Endothelial cell of umbilical vein (primary cell): ENCODE results near the gene DBI. TPM values are rescaled to one million over a fixed set of nuclear protein-coding genes. Genes with fewer than 3 reads are reported as not detected.

Experiments used
- BruUV-seq: library from RNA; stranded (reverse); fragments of 400-500 nt; replicated peaks from 2 replicates; lab custom pipeline; 2021; lab: Mats Ljungman, UMichigan
- CTCF ChIA-PET: fragments of 300-600, 350-600 bp; sonication (Branson Sonifier 250); formaldehyde crosslinking; loops from one replicate; lab custom pipeline; 2021; ENCODE audit warnings: antibody characterized with exemption, inconsistent platforms; lab: Charles Lee
- POLR2A ChIA-PET: fragments of 300-600, 350-600 bp; sonication (Branson Sonifier 250); formaldehyde crosslinking; loops from one replicate; lab custom pipeline; 2021; ENCODE audit warnings: antibody characterized with exemption, inconsistent platforms; lab: Charles Lee
- DNase-seq: peaks from one replicate; pipeline ENCODE4 v3.0.0-alpha.2; 2011; ENCODE audit warnings: low read depth, low spot score
- FAIRE-seq: peaks from 2 replicates; lab custom pipeline; 2011; peaks lifted over from hg19 to GRCh38; lab: Jason Lieb, UNC
- H2AFZ ChIP-seq: 2 replicates; pipeline ENCODE4 v1.6.0; 2012; ENCODE audit warnings: low read depth, low read length, control low read depth, inconsistent platforms
- H3K27ac ChIP-seq: 2 replicates; pipeline ENCODE4 v1.5.1; 2011; ENCODE audit warnings: low read depth, mild to moderate bottlenecking, control low read depth, low read length, moderate library complexity; ENCODE audit not compliant: insufficient read depth
- H3K27me3 ChIP-seq, 2 experiments: 2 replicates each; pipeline versions ENCODE4 v1.6.0 to v1.6.1; 2011; ENCODE audit warnings: low read length in 2 of 2, mixed read lengths in 1 of 2; ENCODE audit not compliant: control insufficient read depth in 2 of 2, insufficient read depth in 2 of 2
- H3K36me3 ChIP-seq, 2 experiments: 2 replicates in 1 of 2; 3 replicates in 1 of 2; pipeline ENCODE4 v1.5.1; 2011; ENCODE audit warnings: low read length in 2 of 2, mild to moderate bottlenecking in 1 of 2, moderate library complexity in 1 of 2; ENCODE audit not compliant: control insufficient read depth in 2 of 2, insufficient read depth in 2 of 2; ENCODE audit errors: extremely low read depth in 1 of 2
- H3K4me1 ChIP-seq: 3 replicates; pipeline ENCODE4 v1.5.1; 2011; ENCODE audit warnings: mild to moderate bottlenecking, low read length; ENCODE audit not compliant: control insufficient read depth, insufficient read depth; ENCODE audit errors: extremely low read depth
- H3K4me2 ChIP-seq: 2 replicates; pipeline ENCODE4 v1.6.1; 2011; ENCODE audit warnings: low read length, control low read depth, mixed read lengths; ENCODE audit not compliant: insufficient read depth
- H3K4me3 ChIP-seq, 3 experiments: fragments of 200-600 bp in 1 of 3; sonication (generic), shearing (Covaris generic) in 1 of 3; replicated peaks in 1 of 3; 2 replicates each; pipeline ENCODE4 v1.5.1; 2011 to 2016; ENCODE audit warnings: control low read depth in 3 of 3, low read length in 3 of 3, mild to moderate bottlenecking in 2 of 3, inconsistent platforms in 1 of 3, low read depth in 1 of 3, moderate library complexity in 1 of 3; ENCODE audit not compliant: insufficient read depth in 1 of 3
- H3K79me2 ChIP-seq: 2 replicates; pipeline ENCODE4 v1.6.0; 2012; ENCODE audit warnings: low read length, inconsistent platforms; ENCODE audit not compliant: control insufficient read depth, insufficient read depth
- H3K9ac ChIP-seq: replicated peaks from 2 replicates; pipeline ENCODE3; 2011; ENCODE audit warnings: low read length, control low read depth; ENCODE audit not compliant: insufficient read depth; ENCODE audit errors: extremely low read depth
- H3K9me1 ChIP-seq: replicated peaks from 3 replicates; pipeline ENCODE4 v1.6.0; 2011; ENCODE audit warnings: mild to moderate bottlenecking, low read length; ENCODE audit not compliant: control insufficient read depth, insufficient read depth; ENCODE audit errors: extremely low read depth
- H3K9me3 ChIP-seq: replicated peaks from 2 replicates; pipeline ENCODE4 v1.5.1; 2012; ENCODE audit warnings: low read length, inconsistent platforms; ENCODE audit not compliant: control insufficient read depth, insufficient read depth
- H4K20me1 ChIP-seq: replicated peaks from 2 replicates; pipeline ENCODE3; 2011; ENCODE audit warnings: mild to moderate bottlenecking, low read length; ENCODE audit not compliant: control insufficient read depth, insufficient read depth; ENCODE audit errors: extremely low read depth
- EZH2 ChIP-seq: IDR thresholded peaks from 2 replicates; pipeline ENCODE4 v1.6.1; 2012; ENCODE audit warnings: borderline replicate concordance, low read depth, mild to moderate bottlenecking, moderate library complexity, low read length, inconsistent platforms; ENCODE audit not compliant: severe bottlenecking
- FOS ChIP-seq: IDR thresholded peaks from 2 replicates; pipeline ENCODE4 v1.6.1; 2011; ENCODE audit warnings: mild to moderate bottlenecking, low read length, moderate library complexity, borderline replicate concordance; ENCODE audit not compliant: insufficient read depth
- GATA2 ChIP-seq: IDR thresholded peaks from 2 replicates; pipeline ENCODE4 v1.7.0; 2011; ENCODE audit warnings: low read depth, mild to moderate bottlenecking, moderate library complexity, mixed read lengths, low read length; ENCODE audit not compliant: insufficient read length, insufficient read depth
- JUN ChIP-seq: IDR thresholded peaks from 2 replicates; pipeline ENCODE4 v1.6.1; 2011; ENCODE audit warnings: borderline replicate concordance, low read depth; ENCODE audit not compliant: insufficient read length, insufficient read depth
- MYC ChIP-seq: IDR thresholded peaks from one replicate; pipeline ENCODE4 v1.6.1; 2011; ENCODE audit warnings: mild to moderate bottlenecking, low read depth, low read length
- POLR2A ChIP-seq: IDR thresholded peaks from 2 replicates; pipeline ENCODE4 v1.6.1; 2012; ENCODE audit warnings: low read depth, mild to moderate bottlenecking, control low read depth, low read length
- POLR2AphosphoS5 ChIP-seq: IDR thresholded peaks from 2 replicates; pipeline ENCODE4 v1.6.1; 2012; ENCODE audit warnings: low read depth, mild to moderate bottlenecking, control low read depth, low read length, moderate library complexity; ENCODE audit not compliant: insufficient read depth
- dilution Hi-C: fragments of 300-500 bp; cut with MboI; formaldehyde crosslinking; loops from one replicate; pipeline ENCODE4 v1.15.0; 2019; ENCODE audit warnings: low sequenced_read_pairs; ENCODE audit not compliant: extremely low pct_ligation_motif_present
- intact Hi-C: fragments of 100-400 bp; cut with micrococcal nuclease; formaldehyde crosslinking; loops from one replicate; pipeline ENCODE4 v1.10.0; 2022
- polyA plus RNA-seq, 4 experiments: library from polyadenylated mRNA; depleted of rRNA in 3 of 4; stranded (reverse) in 3 of 4; unstranded in 1 of 4; fragments of >200 nt; gene quantifications; 2 replicates each; pipeline versions ENCODE4 v1.2.1 to v1.2.3, GENCODE V29; 2011 to 2012; ENCODE audit warnings: missing spikeins in 1 of 4
- total RNA-seq: library from RNA; stranded (reverse); gene quantifications from 2 replicates; pipeline ENCODE4 v1.2.3, GENCODE V29; 2021
- TF ChIP-seq, protein P1 (sequence below), 2 donors: IDR thresholded peaks; 1 replicate in 1 of 2; 2 replicates in 1 of 2; pipeline ENCODE4 v1.5.1; 2011; ENCODE audit warnings: low read length in 2 of 2, mild to moderate bottlenecking in 2 of 2, moderate library complexity in 2 of 2, control low read depth in 1 of 2, inconsistent platforms in 1 of 2, low read depth in 1 of 2; ENCODE audit not compliant: insufficient read depth in 1 of 2; ENCODE audit errors: extremely low read depth in 1 of 2
- TF ChIP-seq, protein P2 (sequence below): IDR thresholded peaks from 2 replicates; pipeline ENCODE4 v1.6.1; 2011; ENCODE audit not compliant: insufficient read depth, insufficient read length

Gene DBI
- total and polyA plus RNA-seq, 2 donors (not counting 3 experiments of a cell fraction or from before 2014, with no cell fraction given), result 214 to 233 TPM

DNA sequence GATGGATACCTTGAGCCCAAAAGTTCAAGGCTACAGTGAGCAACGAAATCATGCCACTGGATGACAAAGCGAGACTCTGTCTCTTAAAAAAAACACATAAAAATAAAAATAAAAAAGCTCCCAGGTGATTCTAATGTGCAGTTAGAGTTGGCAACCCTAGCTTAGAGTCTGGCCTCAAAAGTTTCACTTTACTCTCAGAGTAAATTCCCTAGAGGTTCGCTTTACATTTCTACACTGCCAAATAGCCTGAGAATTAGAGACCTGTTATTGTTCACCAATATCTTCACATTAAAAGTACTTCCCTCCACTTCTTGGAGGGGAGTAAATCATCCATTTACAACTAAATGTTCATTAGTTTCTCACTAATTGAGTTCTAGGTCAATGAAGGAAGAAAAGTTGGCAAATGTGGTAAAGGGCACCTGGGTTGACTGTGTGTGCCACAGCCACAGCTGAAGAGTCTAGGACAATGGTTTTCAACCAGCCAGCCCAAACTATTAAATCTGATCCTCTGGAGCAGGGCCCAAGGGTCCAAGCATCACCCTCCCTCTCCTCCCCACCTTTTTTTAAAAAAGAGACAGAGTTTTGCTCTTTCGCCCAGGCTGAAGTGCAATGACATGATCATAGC lies 49.6 kb downstream of the DBI start:
- intact Hi-C loops (no loop called here), dilution Hi-C loops (no loop called here)
- no peaks in the 10 kb centered on the region for H4K20me1 ChIP-seq
- BruUV-seq, result no TSS peak
- no peak overlapping the region for H3K4me3 ChIP-seq
- H2AFZ ChIP-seq, result no peak overlapping the region
- H3K27me3 ChIP-seq, result peaks cover 18 to 29% of the 10 kb centered on the region in 2 experiments
- FAIRE-seq (no peak), DNase-seq (no peak)
- H3K9me3 ChIP-seq, result no peaks in the 10 kb centered on the region
- no peaks in the 10 kb centered on the region for H3K4me1 ChIP-seq
- no peaks in the 10 kb centered on the region for H3K36me3 ChIP-seq
- TF ChIP-seq FOS (no peak), POLR2AphosphoS5 (no peak), MYC (no peak), POLR2A (no peak), JUN (no peak), GATA2 (no peak), EZH2 (no peak)
- TF ChIP-seq, protein P1, sequence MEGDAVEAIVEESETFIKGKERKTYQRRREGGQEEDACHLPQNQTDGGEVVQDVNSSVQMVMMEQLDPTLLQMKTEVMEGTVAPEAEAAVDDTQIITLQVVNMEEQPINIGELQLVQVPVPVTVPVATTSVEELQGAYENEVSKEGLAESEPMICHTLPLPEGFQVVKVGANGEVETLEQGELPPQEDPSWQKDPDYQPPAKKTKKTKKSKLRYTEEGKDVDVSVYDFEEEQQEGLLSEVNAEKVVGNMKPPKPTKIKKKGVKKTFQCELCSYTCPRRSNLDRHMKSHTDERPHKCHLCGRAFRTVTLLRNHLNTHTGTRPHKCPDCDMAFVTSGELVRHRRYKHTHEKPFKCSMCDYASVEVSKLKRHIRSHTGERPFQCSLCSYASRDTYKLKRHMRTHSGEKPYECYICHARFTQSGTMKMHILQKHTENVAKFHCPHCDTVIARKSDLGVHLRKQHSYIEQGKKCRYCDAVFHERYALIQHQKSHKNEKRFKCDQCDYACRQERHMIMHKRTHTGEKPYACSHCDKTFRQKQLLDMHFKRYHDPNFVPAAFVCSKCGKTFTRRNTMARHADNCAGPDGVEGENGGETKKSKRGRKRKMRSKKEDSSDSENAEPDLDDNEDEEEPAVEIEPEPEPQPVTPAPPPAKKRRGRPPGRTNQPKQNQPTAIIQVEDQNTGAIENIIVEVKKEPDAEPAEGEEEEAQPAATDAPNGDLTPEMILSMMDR (IDR thresholded peaks at IDR 0.05; ENCODE audit: extremely low read depth in 1 of 2, insufficient read depth in 1 of 2, low read depth in 1 of 2, low read length in 2 of 2), result no peak
- TF ChIP-seq, protein P2, sequence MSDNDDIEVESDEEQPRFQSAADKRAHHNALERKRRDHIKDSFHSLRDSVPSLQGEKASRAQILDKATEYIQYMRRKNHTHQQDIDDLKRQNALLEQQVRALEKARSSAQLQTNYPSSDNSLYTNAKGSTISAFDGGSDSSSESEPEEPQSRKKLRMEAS, result no peak
- no peak overlapping the region for H3K9ac ChIP-seq
- no peaks in the 10 kb centered on the region for H3K79me2 ChIP-seq
- H3K4me2 ChIP-seq, result no peak overlapping the region
- no peak overlapping the region for H3K27ac ChIP-seq
- H3K9me1 ChIP-seq, result no peaks in the 10 kb centered on the region
- ChIA-PET CTCF (interaction anchor here (0.8 to 3.5 kb wide), 3 partner anchors 13 to 60 kb away, joined by 3 to 18 read pairs (median 3); no protein-coding TSS in a partner anchor), POLR2A (no interaction called here)
